Retina (tissue), 1 donor: ENCODE measurements around the gene SLC8A1.
A peak's percentile ranks its signal among the peaks of the same experiment; 100 is the strongest.

ENCODE experiments used
- DNase-seq: peaks from one replicate; pipeline ENCODE4 v3.0.0-alpha.2; 2016

Gene SLC8A1

DNA sequence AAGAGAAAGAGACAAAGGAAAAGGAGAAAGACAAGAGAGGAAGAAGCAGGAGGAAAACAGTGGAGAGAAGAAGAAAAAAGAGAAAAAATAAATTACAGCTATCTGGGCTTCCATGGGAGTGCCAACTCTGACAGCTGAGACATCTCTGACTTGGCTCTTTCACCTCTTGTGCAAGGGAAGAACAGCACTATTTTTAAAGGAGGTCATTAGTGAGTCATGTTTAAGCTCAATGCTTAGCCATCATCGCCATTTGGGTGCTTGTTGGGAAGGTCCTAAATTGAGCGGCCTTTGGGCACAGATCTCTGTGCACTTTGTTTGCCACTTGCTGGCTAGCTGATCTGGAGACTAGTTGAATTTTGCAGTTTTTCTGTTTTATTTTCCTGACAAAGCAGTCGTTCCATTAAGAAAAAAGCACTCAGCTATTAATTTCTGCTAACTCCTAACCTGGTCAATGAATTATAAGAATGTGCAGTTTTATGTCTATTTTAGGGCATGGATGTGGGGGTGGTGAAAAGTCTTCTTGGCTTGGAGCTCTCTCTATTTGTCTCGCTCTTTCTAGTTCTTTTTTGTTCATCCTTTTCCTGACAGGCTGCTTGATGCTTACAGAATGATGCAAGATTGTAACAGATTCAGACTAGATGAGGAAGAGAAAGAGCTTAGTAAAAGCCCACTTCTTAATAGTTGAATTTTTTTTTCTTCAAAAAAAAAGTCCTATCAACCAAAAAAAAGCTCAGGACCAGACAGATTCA, 231.5 kb downstream of the SLC8A1 start:
- DNase-seq: no peak

DNA sequence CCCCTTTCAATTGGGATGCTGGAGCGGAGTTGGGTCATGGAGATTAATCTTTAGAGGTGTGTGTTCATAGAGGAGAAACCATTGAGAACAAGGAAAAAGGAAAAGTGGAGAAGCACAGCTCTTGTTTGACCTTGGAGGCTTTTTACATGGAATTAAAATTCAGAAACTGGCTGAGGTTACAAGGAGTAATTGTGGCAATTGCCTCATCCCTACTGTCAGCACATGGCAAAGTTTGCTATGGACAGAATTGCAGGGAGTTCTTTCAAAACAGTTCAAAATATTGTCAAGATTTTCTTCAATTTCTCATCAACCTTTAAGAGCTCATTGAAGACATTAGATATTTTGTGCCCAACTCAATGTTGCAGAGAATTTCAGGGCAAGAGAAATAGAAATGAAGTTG, 232.7 kb downstream of the SLC8A1 start:
- no peak for DNase-seq

DNA sequence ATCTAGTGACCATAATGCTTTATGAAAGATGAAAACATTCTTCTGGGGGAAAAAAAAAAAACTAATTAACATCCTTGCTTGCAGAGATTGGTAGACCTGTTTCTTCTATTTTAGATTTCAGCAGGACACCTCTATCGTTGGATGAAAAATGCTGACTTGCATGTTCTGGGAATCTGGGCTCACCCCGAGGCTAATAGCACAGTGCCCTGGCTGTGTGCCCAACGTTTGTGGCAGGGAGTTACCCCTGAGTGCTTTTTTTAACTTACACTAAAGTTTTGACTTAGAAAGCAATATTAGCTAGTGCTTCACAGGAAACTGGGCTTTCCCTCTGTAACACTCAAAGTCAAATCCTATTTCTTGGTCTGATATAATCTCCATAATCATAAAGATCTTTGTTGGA, 233.2 kb downstream of the SLC8A1 start:
- no peak for DNase-seq

DNA sequence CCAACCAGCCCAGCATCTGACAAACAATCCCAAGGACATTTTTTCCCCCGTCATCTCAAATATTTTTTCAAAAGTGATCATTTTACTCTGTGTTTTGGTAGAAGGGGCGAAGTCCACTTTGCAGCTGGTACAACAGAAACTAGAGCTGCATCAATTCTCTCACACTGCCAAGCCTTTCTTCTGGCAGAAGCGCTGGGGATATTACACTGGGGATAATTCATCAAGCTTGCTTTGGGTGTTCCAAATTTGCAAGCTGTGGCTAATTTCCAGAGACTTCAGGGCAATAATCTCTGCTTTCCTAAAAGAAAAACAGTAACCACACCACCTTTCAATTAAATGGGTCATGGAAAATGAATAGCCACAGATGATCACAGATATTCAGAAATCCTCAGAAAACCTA, 238.3 kb downstream of the SLC8A1 start:
- no peak for DNase-seq

DNA sequence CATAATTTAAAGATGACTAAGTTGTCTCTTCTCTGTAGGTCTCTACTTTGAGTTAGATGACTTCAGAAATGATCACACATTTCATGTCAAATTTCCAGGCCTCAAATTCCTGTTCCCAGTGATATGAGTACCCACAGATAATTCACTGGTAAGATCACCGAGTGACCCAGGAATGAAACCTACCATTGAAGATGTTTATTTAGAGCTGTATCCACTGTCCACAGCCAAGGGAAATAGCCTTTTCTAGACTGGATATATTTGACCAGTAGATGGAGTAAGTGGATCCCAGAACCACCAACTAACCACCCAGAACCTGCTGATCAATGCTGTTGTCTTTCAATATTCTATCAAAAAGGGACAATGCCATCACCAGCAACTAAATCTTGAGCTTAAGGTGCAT, 238.8 kb downstream of the SLC8A1 start:
- no peak for DNase-seq

DNA sequence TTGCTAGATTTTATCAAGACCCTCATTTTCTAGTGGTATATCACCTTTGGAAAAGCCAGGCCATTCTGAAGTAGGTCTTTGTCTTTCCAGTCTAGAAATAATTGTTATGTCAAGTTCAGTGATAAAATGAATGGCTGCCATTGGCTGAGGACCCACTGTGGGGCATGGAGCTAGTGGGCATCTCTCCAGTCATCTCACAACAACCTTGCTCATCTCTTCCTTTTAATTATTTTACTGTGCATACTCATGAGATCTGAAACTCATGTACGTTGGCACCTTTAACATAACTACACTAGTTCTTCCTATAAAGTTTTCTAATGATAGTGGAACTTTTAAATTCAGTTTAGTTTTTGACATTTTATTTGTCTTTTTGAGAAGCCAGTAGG, 240.9 kb downstream of the SLC8A1 start:
- DNase-seq: no peak

DNA sequence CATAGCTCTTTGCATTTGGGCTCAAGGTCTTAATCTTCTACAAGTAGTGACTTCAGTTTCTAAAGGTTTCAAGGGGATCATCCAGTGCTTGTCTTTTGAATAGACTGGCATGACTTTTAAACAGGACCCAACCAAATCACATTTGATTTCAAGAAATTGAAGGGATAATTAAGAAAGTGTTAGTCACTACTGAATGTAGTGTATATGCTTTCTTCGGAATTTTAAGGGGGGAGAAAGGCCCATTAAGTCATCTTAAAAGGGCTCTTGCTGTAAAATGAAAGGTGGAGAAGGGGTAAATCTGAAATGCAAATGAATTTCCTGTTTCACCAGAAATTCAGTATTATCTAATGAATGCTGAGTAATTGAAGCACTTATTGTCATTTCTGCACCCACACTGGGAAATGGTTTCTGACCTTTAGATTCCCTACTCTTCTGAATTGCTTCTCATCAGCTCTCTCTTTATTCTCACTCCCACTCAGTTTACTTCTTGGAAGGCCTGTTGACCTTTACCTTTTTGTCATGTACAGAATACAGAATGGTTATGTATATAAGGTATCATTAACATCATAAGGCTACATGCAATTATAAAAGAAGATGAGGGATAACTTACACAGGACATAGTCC, 241.4 kb downstream of the SLC8A1 start:
- DNase-seq: no peak

DNA sequence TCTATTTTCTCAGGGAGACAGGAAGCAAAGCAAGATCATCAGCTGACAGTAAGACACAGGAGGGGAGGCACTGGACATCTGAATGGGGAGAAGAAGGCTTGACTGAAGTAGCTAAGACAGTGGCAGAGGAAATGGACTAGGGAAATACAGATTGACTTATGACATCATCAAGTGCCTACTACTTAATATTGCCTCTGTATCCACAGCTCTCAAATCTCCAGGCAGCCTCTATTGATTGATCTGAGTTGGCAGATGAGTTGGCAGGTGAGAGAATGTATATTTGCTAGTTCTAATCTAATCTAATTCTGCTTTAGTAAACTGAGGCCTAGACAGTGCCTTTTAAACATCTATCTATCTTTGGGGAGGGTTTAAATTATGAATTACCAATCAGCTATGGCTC, 242.1 kb downstream of the SLC8A1 start:
- no peak for DNase-seq

DNA sequence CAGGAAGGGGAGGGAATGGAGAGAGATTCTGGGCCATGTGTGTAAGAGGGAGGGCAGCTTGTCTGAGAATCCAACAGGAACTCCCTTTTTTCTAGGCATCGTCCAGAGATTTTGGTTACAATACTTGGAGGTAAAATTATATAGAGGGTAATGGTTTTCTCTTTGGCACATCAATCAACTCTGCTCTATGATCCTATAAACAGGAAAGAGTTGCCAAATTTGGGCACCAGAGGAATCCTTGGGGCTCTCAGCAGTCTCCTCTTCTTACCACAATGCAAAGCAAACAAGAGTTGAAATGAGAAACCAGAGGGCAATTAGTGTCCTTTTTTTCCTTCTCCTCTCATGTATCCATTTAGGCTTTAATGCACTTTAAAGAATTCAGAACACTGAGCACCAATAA, 243.4 kb downstream of the SLC8A1 start:
- DNase-seq: no peak

DNA sequence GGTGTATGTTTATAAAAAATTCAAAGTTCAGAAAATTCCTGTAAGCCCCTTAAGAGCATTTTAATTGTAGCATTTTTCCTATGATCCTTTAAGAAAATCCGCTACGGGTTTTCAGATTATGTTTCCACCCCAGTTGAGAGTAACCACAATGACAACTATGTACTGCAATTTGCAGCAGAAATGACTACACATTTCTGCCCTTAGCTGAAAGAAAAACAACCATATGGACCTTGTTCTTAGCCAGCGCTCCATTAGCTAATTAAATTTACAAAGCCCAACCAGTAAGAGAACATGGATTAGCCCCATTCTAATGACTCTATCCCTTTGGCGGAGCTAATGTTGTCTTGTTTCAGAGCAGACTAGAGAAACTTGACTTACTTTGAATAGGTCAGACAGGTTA, 247.6 kb downstream of the SLC8A1 start:
- DNase-seq: no peak

DNA sequence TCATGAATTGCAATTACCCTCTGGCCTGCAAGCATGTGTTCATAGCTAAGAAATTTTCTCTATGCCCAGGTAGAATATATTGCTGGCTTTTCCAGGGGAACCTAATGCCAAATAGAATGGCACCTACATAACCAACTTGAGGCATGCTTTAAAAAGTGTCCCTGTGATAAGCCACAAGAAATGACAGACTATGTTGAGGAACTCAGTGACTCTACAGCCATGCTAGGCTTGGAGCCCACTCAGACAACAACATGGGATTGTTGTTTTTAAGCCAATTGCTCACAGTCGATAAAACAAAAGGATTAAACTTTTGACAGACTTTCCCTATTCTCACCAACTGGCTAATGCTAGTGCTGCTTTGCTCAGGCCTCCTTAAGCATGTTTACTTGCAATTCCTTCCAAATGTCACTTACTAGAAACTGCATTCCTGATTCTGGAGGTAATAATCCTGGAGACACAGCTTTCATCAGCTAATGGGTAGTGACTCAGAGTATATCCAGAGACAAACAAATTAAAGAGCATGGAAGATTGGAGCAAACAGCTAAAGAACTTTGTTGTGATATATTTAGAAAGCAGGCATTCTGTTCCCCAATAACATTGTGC, 249.0 kb downstream of the SLC8A1 start:
- no peak for DNase-seq

DNA sequence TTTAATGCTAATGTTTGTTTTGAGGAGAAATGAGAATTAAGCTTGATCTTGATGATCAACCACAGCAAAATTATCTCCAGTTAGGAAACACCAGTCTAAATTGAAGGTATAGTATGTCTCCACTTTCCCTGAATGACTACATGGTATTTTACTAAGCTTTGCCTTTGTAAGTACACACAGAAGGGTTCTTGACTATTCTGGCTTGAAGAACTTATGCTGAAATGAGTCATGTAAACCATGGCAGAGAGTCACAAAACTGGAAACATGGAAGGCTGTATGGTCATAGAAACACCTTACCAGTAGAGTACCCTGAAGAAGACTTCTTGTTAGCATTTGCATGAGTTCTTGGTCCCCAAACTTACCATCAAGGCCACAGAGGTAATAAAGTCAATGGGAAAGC, 250.5 kb downstream of the SLC8A1 start:
- no peak for DNase-seq

DNA sequence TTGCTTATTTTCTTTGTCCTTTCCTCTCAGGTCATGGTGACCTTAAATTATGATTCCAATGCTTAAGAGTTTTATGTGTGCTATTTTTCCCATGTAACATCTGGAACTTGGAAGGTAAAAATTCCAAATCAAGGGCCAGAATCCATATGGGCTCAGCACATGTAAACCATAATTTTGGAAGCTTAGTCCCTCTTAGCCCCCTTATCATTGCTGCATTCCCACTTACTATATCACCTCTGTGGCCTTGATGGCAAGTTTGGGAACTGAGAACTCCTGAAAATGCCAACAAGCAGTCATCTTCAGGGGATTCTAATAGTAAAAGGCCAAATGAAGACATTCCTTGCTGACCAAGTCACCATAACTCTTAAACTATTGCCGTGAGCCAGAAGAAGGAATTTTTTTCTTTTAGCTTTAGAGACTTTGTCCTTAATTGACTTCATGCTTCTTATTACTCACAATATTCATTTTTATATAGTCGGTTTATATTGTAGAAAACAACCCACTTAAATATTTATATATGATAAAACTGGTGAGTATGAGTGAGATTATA, 251.4 kb downstream of the SLC8A1 start:
- no peak for DNase-seq

DNA sequence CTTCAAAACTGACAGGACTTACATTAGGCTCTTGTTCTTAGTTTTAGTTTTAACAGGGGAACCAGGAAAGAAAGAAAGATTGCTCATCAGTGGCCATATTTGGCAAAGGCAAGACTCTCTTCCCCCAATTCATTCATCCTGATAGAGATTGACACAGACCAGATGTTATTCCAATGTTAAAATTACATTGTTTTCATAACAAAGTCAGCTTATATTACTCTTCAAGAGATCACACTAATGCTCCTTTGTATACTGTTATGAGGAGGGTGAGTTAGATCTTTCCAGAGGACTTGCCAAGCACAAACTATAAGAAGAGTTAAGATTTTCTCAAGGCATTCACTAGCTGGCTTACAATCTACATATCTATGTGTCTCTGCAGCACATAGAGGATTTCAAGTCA, 252.1 kb downstream of the SLC8A1 start:
- no peak for DNase-seq

DNA sequence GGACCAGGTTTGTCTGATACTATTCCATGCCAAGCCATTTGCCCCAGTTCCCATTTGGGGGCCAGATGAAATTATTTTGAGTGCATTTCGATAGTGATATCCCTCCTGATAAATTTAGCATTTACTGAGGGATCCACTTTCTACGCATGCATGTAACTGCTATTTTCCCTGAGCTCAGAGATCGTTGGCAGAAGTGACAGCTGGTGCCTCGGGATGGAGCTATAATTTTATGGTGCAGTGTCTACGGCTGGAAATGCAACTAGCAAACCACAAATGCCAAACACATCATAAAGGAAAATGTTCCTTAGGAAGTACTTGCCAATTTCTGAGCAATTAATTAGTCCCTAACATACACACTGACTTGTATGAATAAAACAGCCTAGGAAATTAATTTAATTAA, 254.8 kb downstream of the SLC8A1 start:
- peak; percentile 23 for DNase-seq

DNA sequence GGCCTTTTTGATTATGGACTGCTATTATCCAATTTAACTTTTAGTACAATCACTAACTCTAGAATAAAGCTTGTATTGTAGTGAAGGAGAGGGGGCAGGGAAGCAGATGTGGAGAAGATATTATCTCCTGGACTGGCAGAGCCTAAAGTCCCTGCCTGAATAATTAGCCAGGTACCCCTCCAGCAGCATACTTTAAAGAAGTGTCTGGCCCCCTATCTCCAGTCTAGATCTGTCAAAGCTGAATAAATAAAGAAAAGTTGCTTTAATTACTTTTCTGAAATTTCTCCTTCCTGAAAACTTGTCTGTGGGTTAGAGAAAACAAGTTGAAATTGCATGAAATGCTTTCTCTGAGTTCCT, 258.2 kb downstream of the SLC8A1 start:
- no peak for DNase-seq

DNA sequence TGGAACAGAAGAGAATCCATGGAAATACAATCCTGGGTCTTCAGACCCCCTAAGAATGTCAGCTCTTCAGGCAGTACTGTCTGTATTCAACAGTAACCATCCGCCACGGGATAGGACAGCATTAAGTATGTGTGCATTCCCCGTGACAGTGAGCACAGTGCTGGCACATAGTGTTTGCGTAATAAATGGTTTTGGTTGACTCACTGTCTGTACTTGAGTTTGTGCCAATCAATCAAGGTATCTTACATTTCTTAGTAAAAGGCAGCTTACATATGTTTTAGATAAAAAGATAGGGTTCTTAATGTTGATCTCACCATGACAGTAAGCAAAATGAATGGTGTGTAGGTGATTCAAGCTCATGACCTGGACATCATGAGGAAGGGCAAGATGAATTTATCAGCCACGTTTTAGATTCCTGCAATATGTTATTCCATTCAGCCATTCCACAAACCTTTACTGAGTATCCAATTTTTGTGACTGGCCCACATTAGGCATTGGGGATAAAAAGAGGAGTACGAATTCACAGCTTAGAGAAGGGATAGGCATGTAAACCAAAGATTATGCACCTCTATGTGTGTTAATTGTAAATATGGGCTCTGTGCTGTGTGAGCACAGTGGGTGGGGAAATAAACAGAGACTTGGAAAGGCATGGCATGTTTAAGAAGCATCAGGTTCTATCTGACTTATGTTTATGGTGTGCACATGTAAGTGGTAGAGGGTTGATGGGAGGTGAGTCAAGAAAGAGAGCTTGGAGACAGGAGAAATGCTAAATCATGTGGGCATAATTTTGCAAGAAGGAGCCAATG, 258.8 kb downstream of the SLC8A1 start:
- DNase-seq: no peak

DNA sequence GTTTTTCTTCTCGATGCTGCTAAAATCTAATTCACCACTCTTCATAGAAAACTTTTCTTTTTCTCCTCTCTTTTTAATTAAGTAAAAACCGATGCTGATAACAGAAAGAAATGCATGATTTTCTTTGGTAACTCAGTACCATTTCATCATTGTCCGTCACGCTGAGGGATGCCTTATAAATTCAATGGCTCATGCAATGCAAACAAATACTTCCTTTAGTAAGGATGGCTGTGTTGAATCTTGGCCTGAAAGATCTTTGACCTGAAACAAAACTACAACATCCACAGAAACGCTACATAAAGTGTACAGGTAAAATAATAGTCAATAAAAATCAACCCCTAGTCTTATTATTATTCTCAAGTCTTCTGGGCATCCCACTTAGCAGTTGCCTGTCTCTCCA, 261.4 kb downstream of the SLC8A1 start:
- DNase-seq: no peak

DNA sequence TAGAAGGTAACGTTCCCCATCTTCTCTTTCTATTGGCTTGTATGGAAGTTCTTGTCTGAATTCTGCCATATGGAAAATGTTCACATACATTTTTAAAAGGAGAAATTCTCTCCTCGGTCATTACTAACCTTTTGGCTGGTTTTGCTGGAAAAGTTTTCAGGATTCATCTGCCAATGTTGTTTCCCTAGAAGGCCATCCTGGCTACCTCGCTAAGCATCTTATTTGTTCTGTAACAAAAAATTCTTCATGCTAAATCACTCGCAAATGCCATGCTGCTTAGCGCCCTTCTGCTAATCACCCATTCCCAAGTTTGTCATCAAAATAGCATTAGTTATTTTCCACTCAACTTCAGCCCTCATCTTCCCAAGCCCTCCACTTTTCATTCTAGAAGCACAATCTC, 262.0 kb downstream of the SLC8A1 start:
- DNase-seq: no peak

DNA sequence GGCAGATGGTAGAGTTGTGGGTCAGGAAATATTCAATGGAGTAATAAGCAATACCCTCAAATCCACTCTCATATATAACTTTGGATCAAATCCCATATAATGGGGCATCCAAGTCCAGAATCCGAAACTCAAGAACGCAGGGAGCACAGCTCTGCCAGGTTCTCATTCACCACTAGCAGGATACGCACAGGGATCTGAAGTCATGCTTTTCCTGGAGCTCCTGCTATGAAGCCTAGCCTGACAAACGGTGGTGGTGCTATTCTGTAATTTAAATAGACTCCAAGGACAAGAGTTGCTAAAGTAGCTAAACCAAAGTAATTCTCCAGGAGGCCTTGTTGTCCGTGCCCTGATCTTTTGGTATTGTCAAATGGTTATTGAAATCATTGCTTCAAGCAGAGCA, 264.8 kb downstream of the SLC8A1 start:
- DNase-seq: no peak

DNA sequence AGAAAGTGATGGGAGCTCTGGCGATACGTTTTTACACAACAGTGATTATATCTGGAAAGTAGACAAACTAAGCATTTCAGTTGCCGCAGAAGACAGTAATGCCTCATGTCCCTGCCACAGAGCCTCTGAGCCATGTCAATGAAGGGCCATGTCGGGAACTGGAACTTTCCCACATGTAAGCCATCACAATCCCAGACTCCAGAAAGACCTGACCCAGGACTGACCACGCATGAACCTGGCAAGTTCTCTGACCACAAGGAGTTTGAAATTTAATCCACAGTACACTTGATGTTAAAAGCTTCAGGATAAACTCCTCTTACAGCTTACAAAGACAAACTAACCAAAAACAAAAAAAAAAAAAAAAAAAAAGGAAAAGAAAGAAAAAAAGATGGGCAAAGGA, 267.3 kb downstream of the SLC8A1 start:
- no peak for DNase-seq

DNA sequence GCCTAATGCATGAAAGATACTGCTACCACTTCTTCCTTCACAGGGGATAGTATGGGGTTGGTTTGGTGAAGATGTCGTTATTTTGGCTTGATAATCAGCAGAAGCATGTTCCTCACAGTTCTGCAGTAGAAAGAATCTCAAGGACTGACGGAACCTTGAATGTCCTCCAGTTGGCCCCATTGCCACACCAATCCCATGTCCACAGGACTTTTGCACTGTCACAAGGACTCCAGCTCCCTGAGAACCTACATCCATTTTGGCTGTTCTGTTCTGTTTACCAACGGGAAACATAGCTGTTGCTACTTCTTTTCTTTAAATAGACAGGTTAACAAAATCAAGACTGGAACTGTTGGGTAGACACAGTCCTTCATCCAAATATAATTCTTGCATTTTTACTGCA, 270.0 kb downstream of the SLC8A1 start:
- no peak for DNase-seq

DNA sequence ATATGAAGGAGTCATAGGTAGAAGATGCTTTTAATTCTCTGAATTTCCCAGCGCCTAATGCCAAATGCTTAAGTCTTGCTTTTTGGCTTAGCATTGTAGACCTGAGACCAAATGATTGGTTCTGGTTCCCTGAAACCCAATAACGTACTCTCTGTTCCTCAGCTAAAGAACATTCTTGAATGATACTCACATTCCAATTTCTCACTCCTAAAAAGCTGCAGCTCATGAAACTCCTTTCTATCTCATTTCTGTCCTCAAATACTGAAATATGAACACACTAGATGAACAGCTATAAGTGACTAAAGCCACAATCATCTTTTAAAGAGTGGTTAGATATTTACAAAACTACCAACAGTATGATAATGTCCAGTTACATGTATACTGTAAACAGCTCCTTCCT, 272.1 kb downstream of the SLC8A1 start:
- no peak for DNase-seq

DNA sequence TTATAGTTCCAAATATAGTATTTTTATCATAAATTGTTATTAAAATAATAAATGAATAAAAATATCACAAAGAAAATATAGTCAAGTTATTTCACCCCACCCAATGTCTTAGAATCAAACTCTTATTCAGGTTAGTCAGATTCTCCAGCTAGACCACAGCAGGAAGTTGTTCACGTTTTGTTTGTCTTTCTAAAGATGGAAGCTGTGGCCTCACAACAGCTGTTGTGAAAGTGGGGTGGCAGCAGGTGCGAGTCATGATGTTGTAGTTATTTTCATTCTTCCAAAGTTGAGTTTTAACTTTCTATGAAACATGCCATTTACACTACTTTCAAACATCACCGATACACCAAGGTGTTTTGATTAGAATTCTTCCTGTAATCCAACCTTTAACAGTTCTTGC, 272.9 kb downstream of the SLC8A1 start:
- DNase-seq: no peak
